Mucosa of descending colon (tissue), 3 donors: ENCODE measurements around the gene CASP9. TPM values are rescaled to one million over a fixed set of nuclear protein-coding genes. Genes with fewer than 3 reads are reported as not detected.
A peak's percentile ranks its signal among the peaks of the same experiment; 100 is the strongest.

Experiments
- ATAC-seq: fragments of 200-7000 bp; cut with Tn5 transposase; one replicate; pipeline ENCODE4 v1.9.1; 2020; ENCODE audit warnings: mild to moderate bottlenecking, moderate library complexity
- DNase-seq, 3 donors: peaks; one replicate each; pipeline ENCODE4 v3.0.0-alpha.2; 2020
- H3K36me3 ChIP-seq: fragments of 200-600 bp; one replicate; pipeline ENCODE4 v1.8.0; 2021; ENCODE audit warnings: low read depth, mild to moderate bottlenecking
- H3K4me1 ChIP-seq: fragments of 200-600 bp; one replicate; pipeline ENCODE4 v1.8.0; 2021; ENCODE audit warnings: low read depth, mild to moderate bottlenecking
- H3K4me3 ChIP-seq: fragments of 200-600 bp; one replicate; pipeline ENCODE4 v1.8.0; 2021; ENCODE audit warnings: mild to moderate bottlenecking
- H3K9me3 ChIP-seq: fragments of 200-600 bp; one replicate; pipeline ENCODE4 v1.8.0; 2021; ENCODE audit warnings: mild to moderate bottlenecking
- intact Hi-C, 2 donors: fragments of 100-400 bp; cut with DNase I in 1 of 2; cut with micrococcal nuclease in 1 of 2; formaldehyde crosslinking; loops; one replicate each; pipeline versions ENCODE4 v1.11.0 to v1.11.1; 2022; cut with DNase I, micrococcal nuclease
- total RNA-seq, 3 donors: library from RNA; stranded (reverse); fragmentation: NEBNext Ultra II Directional in 2 of 3; extraction: Animal tissue kit (Norgen Biotek cat#: 25700) in 2 of 3; gene quantifications; one replicate each; pipeline versions ENCODE4 v1.2.1 to v1.2.4, GENCODE V29; 2021 to 2023
- TF ChIP-seq, protein P1 (sequence below): fragments of 200-600 bp; IDR thresholded peaks from one replicate; pipeline ENCODE4 v1.8.0; 2022; ENCODE audit warnings: antibody characterized with exemption, mild to moderate bottlenecking
- donor health status: DM: no; HTN: no; CAD: no; lungs with moderate emphysema.
- donor health status: DM: no; HTN: no; CAD: no.
- donor health status: DM: no; HTN: yes; CAD: no.

The CASP9 gene
- total RNA-seq, 3 donors from 2014 or later = 14.2 to 16.0 (median 15.2) TPM

DNA sequence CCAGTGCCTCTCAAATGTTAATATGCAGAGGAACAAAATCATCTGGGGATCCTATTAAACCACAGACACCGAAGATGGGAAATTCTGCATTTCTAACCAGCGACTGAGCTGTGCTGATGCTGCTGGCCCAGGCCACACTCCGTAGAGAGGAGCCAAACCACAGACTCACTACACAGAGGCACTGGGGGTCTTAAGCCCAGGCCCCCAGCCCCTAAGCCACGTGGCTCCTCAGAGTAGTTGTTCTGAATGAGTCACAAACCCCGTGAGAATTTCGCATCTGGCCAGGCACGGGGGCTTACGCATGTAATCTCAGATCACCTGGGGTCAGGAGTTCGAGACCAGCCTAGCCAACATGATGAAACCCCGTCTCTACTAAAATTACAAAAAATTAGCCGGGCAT is 70.3 kb downstream of the CASP9 start:
- no peak overlapping the region for H3K4me3 ChIP-seq
- ATAC-seq (no peak), DNase-seq (no peak)
- H3K36me3 ChIP-seq = no peaks in the 10 kb centered on the region
- no peaks in the 10 kb centered on the region for H3K4me1 ChIP-seq
- no peaks in the 10 kb centered on the region for H3K9me3 ChIP-seq
- intact Hi-C loops = no loop called here
- TF ChIP-seq, protein P1, sequence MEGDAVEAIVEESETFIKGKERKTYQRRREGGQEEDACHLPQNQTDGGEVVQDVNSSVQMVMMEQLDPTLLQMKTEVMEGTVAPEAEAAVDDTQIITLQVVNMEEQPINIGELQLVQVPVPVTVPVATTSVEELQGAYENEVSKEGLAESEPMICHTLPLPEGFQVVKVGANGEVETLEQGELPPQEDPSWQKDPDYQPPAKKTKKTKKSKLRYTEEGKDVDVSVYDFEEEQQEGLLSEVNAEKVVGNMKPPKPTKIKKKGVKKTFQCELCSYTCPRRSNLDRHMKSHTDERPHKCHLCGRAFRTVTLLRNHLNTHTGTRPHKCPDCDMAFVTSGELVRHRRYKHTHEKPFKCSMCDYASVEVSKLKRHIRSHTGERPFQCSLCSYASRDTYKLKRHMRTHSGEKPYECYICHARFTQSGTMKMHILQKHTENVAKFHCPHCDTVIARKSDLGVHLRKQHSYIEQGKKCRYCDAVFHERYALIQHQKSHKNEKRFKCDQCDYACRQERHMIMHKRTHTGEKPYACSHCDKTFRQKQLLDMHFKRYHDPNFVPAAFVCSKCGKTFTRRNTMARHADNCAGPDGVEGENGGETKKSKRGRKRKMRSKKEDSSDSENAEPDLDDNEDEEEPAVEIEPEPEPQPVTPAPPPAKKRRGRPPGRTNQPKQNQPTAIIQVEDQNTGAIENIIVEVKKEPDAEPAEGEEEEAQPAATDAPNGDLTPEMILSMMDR = no peak

DNA sequence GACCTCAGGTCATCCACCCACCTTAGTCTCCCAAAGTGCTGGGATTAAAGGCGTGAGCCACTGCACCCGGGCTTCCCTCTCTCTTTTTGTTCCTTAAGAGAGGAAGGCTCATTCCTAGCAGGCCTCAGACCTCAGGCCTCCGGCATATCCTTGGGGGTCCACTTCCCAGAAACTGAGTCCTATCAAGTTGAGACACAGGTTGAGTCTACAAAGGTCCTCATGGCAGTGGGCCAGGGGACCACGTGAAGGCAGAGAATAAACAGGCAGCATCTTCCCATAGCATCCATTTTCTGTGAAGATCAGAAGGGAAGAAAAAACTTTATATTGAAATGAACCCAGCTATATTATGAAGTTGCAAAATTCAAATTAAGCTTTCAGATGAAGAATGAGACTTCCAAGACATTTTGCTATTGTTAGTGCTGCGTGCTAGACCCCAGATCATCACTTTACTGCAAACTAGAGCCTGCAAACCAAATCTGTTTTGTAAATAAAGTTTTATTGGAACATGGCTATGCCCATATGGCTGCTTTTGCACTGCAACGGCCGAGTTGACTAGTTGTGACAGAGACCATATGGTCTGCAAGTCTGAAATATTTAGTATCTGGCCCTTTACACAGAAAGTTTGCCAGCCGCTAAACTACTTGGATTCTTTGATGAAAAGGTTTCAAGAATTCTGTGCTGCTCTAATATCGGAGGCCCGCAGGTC is 71.0 kb downstream of the CASP9 start:
- Histone ChIP-seq H3K36me3 (no peaks in the 10 kb centered on the region), H3K4me3 (no peak overlapping the region), H3K9me3 (no peaks in the 10 kb centered on the region), H3K4me1 (no peaks in the 10 kb centered on the region)
- intact Hi-C loops = no loop called here
- no peak for ATAC-seq
- DNase-seq = no peak
- TF ChIP-seq, protein P1 = no peak

DNA sequence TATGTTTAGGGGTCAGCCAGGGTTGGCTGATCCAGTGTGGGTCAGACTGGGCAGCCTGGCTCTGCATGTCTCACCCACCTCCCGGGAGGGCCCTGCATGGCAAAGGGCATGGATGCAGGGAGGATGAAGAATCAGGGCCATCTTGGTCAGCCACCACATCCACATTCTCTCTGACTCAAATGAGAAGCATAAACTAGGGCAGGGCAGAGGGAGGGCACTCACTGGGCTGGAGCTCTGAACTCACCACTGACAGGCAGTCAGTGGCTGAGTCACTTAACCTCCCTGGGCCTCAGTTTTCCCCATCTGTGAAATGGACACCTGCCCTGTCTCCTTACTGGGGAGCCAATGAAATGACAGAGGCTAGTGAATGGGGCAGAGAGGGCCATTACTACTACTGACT is 71.8 kb downstream of the CASP9 start:
- intact Hi-C loops = no loop called here
- peak; percentile 36 for ATAC-seq

DNA sequence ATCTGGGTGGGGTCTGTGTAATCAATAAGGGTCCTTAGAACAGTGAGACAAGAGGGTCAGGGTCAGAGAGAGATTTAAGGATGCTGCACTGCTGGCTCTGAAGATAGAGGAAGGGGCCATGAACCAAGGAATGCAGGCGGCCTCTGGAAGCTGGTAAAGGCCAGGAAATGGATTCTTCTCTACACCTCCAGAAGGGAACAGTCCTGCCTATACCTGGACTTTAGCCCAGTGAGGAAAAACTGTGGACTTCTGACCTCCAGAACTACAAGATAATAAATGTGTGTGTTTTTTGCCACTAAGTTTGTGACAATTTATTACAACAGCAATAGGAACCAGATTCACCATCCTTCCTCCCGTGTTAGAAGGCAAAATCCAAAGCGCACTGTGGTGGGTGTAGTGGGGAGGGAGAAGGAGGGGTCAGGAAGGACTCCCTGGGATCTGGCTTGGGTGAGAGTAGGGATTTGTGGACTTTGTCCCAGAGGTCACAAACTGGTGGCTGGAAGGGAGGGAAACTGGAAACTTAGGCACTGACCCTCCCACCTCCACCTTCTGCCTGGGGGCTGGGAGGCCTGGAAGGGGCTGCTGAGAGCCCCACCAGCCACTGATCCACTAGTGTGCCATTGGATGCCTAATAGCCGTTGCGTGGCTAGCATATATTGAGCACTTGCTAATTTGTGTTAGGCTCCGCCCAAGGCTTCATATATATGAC is 72.8 kb downstream of the CASP9 start:
- intact Hi-C loops = no loop called here
- Histone ChIP-seq H3K4me3 (no peak overlapping the region), H3K9me3 (no peaks in the 10 kb centered on the region), H3K36me3 (no peaks in the 10 kb centered on the region), H3K4me1 (no peaks in the 10 kb centered on the region)
- no peak for DNase-seq
- TF ChIP-seq, protein P1 = no peak
- peak; percentile 56 for ATAC-seq

More for the DNA sequence above, 71.8 kb downstream of the CASP9 start:
- Histone ChIP-seq H3K4me1 (no peaks in the 10 kb centered on the region), H3K9me3 (no peaks in the 10 kb centered on the region), H3K4me3 (no peak overlapping the region), H3K36me3 (no peaks in the 10 kb centered on the region)
- TF ChIP-seq, protein P1 = no peak
- DNase-seq = no peak

DNA sequence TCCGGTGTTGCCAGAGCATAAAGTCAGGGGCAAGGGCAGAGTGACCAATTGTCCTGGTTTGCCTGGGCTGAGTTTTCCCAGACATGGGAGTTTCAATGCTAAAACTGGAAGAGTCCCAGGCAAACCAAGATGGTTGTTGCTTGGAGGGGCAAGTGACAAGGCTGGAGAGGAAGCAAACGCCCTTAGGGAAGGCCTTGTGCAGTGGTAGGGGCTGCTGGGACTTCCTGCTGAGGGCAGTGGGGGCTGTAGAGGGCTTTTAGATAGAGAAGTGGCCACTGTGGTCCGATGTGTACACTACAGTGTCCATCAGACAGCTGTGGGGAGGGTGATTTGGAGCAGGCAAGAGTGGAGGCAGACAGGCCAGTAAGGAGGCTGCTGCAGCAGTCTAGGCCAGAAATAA is 74.4 kb downstream of the CASP9 start:
- Histone ChIP-seq H3K36me3 (no peaks in the 10 kb centered on the region), H3K9me3 (no peaks in the 10 kb centered on the region), H3K4me1 (no peaks in the 10 kb centered on the region), H3K4me3 (no peak overlapping the region)
- TF ChIP-seq, protein P1 = no peak
- intact Hi-C loops = no loop called here
- ATAC-seq (no peak), DNase-seq (no peak)
